ENCODE data around the gene ENOX2. TPM values are rescaled to one million over a fixed set of nuclear protein-coding genes. Genes with fewer than 3 reads are reported as not detected.

ENOX2 gene
- total RNA-seq, 1 experiment from 2014 or later = 6.0 TPM

DNA sequence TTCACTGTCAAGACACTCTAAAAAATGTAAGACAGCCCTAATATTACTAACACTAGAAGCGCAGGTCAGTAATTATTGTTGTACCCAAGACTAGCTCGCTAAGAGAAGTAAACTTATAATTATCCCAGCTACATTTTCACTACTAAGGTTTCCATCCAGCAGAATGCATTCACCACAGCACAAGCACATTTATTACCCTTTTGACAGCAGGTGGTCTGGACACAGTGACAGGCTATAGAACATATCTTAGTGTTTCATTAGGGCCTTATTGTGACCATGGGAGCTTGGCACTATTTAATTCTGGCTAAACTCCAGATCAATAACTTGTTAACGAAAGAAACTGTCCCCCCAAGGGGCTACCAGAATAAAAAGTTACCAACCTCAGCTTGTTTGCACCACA, 237.7 kb downstream of the ENOX2 start:
- no peaks in the 10 kb centered on the region for H3K9me2 ChIP-seq (replicated peaks; ENCODE audit: insufficient read depth, low read length)
- no peaks in the 10 kb centered on the region for H3K79me2 ChIP-seq (ENCODE audit: low read length)
- no peaks in the 10 kb centered on the region for H4K20me1 ChIP-seq (ENCODE audit: insufficient read depth, low read depth, low read length)
- H3K27ac ChIP-seq (ENCODE audit: low read length) = no peak overlapping the region
- H3K36me3 ChIP-seq (ENCODE audit: insufficient read depth, low read length) = no peaks in the 10 kb centered on the region
- H2AFZ ChIP-seq (ENCODE audit: low read length) = no peak overlapping the region
- H3K4me2 ChIP-seq (ENCODE audit: low read depth, low read length, poor library complexity, severe bottlenecking) = no peak overlapping the region
- no peaks in the 10 kb centered on the region for H3K4me1 ChIP-seq (ENCODE audit: low read length)
- H3K4me3 ChIP-seq (ENCODE audit: low read length) = no peak overlapping the region
- H3K27me3 ChIP-seq (ENCODE audit: low read length) = no peaks in the 10 kb centered on the region
- no peak for DNase-seq
- no peak overlapping the region for H3K9ac ChIP-seq (ENCODE audit: low read length)
- no peaks in the 10 kb centered on the region for H3K9me3 ChIP-seq (ENCODE audit: low read length)

DNA sequence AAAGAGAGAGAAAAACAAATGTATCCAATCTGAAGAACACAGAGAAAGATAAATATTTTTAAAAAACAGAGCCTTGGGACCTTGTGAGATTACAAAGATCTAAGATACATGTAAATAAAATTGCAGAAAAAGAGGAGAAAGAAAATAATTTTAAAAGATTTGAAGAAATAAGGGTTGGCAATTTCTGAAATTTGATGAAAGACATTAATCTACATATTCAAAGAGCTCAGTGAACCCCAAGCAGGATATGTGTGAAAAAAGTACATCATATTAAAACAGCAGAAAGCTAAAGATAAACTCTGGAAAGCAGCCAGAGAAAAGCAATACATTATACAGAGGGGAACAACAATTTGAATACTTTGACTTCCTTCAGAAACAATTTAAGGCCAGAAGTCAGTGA, 244.7 kb downstream of the ENOX2 start:
- no peak for DNase-seq
- Histone ChIP-seq H3K9me2 (replicated peaks; ENCODE audit: insufficient read depth, low read length) (no peaks in the 10 kb centered on the region), H3K79me2 (ENCODE audit: low read length) (no peaks in the 10 kb centered on the region), H3K27me3 (ENCODE audit: low read length) (no peaks in the 10 kb centered on the region), H2AFZ (ENCODE audit: low read length) (no peak overlapping the region), H3K4me3 (ENCODE audit: low read length) (no peak overlapping the region), H3K27ac (ENCODE audit: low read length) (no peak overlapping the region), H3K4me1 (ENCODE audit: low read length) (no peaks in the 10 kb centered on the region), H3K36me3 (ENCODE audit: insufficient read depth, low read length) (no peaks in the 10 kb centered on the region), H4K20me1 (ENCODE audit: insufficient read depth, low read depth, low read length) (no peaks in the 10 kb centered on the region), H3K4me2 (ENCODE audit: low read depth, low read length, poor library complexity, severe bottlenecking) (no peak overlapping the region), H3K9ac (ENCODE audit: low read length) (no peak overlapping the region), H3K9me3 (ENCODE audit: low read length) (no peaks in the 10 kb centered on the region)

DNA sequence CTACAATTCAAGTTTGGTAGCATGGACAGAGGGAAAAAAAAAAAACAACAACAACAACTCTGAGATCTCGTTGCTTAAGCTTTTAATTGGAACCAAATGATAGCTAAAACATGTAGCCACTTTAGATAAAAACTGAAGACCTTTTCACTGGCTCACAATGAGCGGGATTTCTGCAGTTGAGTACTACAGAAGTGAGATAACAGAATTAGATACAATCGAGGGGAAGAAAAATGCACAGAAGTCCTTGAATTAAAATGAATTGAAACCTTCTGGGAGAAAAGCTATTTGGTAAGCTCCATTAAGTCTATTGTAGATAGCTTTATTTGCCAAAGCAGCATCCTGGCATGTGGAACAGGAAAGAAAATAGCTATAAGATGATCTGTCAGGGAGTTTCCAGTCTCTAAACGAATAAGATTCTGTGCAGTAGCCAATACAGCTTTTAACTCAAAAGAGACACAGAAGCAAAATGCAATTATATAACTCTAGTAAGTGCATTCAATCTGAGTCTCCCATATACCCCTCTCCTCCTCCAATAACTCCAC, 248.5 kb downstream of the ENOX2 start:
- Histone ChIP-seq H3K27ac (ENCODE audit: low read length) (no peak overlapping the region), H2AFZ (ENCODE audit: low read length) (no peak overlapping the region), H3K9me2 (replicated peaks; ENCODE audit: insufficient read depth, low read length) (no peaks in the 10 kb centered on the region), H3K27me3 (ENCODE audit: low read length) (no peaks in the 10 kb centered on the region), H3K4me3 (ENCODE audit: low read length) (no peak overlapping the region), H3K9ac (ENCODE audit: low read length) (no peak overlapping the region), H3K4me2 (ENCODE audit: low read depth, low read length, poor library complexity, severe bottlenecking) (no peak overlapping the region), H3K36me3 (ENCODE audit: insufficient read depth, low read length) (no peaks in the 10 kb centered on the region), H3K9me3 (ENCODE audit: low read length) (no peaks in the 10 kb centered on the region), H4K20me1 (ENCODE audit: insufficient read depth, low read depth, low read length) (no peaks in the 10 kb centered on the region), H3K79me2 (ENCODE audit: low read length) (no peaks in the 10 kb centered on the region), H3K4me1 (ENCODE audit: low read length) (no peaks in the 10 kb centered on the region)
- DNase-seq = no peak

DNA sequence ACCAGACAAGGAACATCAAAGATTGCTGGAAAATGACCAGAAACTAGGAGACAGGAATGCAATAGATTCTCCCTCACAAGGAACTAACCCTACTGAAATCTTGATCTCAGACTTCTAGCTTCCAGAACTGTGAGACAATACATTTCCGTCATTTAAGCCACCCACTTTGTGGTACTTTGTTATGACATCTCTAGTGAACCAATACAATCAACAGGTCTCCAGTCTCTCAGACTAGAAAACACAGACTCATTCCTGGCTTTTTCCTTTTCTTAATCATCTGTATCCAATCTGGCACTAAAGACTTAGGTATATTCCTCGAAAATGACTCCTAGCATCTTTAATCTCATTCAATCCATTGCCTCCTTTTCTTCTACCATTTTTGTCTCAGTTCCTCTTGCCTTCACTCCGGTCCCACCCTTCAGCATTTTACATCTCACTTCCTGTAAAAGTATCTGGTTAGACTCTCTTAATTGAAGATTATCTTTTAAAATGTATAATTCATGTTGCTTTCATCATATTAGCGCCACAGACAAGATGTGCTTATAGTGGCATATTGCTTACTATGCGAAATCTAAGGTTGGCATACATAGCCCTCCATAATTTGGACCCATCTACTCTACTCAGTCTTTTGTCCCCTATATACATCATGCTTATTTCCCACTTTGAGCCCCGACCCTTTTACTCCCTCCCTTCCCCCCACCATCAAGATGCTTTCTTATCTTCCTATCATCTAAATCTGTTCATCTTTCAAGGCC, 250.0 kb downstream of the ENOX2 start:
- H3K79me2 ChIP-seq (ENCODE audit: low read length) = no peaks in the 10 kb centered on the region
- H3K9ac ChIP-seq (ENCODE audit: low read length) = no peak overlapping the region
- DNase-seq = no peak
- no peak overlapping the region for H3K4me3 ChIP-seq (ENCODE audit: low read length)
- no peak overlapping the region for H3K4me2 ChIP-seq (ENCODE audit: low read depth, low read length, poor library complexity, severe bottlenecking)
- no peaks in the 10 kb centered on the region for H4K20me1 ChIP-seq (ENCODE audit: insufficient read depth, low read depth, low read length)
- no peaks in the 10 kb centered on the region for H3K9me3 ChIP-seq (ENCODE audit: low read length)
- no peaks in the 10 kb centered on the region for H3K9me2 ChIP-seq (replicated peaks; ENCODE audit: insufficient read depth, low read length)
- no peaks in the 10 kb centered on the region for H3K36me3 ChIP-seq (ENCODE audit: insufficient read depth, low read length)
- no peaks in the 10 kb centered on the region for H3K27me3 ChIP-seq (ENCODE audit: low read length)
- no peak overlapping the region for H3K27ac ChIP-seq (ENCODE audit: low read length)
- no peaks in the 10 kb centered on the region for H3K4me1 ChIP-seq (ENCODE audit: low read length)
- H2AFZ ChIP-seq (ENCODE audit: low read length) = no peak overlapping the region

DNA sequence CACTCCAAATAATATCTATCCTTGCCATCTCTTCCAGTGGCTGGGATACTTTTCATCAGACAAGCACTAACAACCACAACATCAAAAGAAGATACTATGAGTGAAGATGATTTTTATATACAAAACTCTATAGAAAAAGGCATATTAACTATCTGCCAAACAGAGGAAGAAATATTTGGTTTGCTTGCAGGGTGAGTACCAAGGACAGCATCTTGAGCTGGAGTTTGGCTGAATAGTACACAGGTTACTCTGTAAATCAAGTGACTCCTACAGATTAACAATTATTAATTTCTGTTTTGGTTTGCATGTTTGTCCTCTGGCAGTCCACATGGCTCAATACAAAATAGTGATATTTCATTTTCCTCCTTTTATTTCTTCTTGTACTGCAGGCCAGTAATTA, 253.3 kb downstream of the ENOX2 start:
- Histone ChIP-seq H3K9me2 (replicated peaks; ENCODE audit: insufficient read depth, low read length) (no peaks in the 10 kb centered on the region), H3K27me3 (ENCODE audit: low read length) (no peaks in the 10 kb centered on the region), H3K4me3 (ENCODE audit: low read length) (no peak overlapping the region), H3K79me2 (ENCODE audit: low read length) (no peaks in the 10 kb centered on the region), H3K9me3 (ENCODE audit: low read length) (no peaks in the 10 kb centered on the region), H2AFZ (ENCODE audit: low read length) (no peak overlapping the region), H3K4me2 (ENCODE audit: low read depth, low read length, poor library complexity, severe bottlenecking) (no peak overlapping the region), H3K4me1 (ENCODE audit: low read length) (no peaks in the 10 kb centered on the region), H3K9ac (ENCODE audit: low read length) (no peak overlapping the region), H3K27ac (ENCODE audit: low read length) (no peak overlapping the region), H4K20me1 (ENCODE audit: insufficient read depth, low read depth, low read length) (no peaks in the 10 kb centered on the region), H3K36me3 (ENCODE audit: insufficient read depth, low read length) (no peaks in the 10 kb centered on the region)
- no peak for DNase-seq

DNA sequence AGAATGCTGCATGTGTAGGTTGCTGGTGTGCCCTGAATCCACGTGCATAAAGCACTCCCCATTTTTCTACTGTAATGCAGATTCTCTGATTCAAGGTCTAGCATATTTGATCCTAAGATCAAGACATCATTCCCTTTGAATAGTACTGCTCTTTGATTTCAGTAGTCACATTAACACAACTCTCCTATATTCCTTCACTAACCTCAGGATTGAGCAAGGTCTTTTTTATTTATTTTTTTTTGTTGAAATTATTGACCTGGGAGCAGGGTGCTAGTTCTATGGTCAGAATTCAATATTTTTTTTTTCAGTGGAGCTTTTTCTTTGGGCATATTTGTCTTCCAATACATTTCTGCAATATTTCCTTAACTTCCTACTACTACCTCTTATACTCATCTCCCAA, 255.5 kb downstream of the ENOX2 start:
- Histone ChIP-seq H3K36me3 (ENCODE audit: insufficient read depth, low read length) (no peaks in the 10 kb centered on the region), H2AFZ (ENCODE audit: low read length) (no peak overlapping the region), H3K79me2 (ENCODE audit: low read length) (no peaks in the 10 kb centered on the region), H3K27me3 (ENCODE audit: low read length) (no peaks in the 10 kb centered on the region), H3K9ac (ENCODE audit: low read length) (no peak overlapping the region), H3K9me2 (replicated peaks; ENCODE audit: insufficient read depth, low read length) (no peaks in the 10 kb centered on the region), H3K4me2 (ENCODE audit: low read depth, low read length, poor library complexity, severe bottlenecking) (no peak overlapping the region), H3K9me3 (ENCODE audit: low read length) (no peaks in the 10 kb centered on the region), H3K27ac (ENCODE audit: low read length) (no peak overlapping the region), H3K4me1 (ENCODE audit: low read length) (no peaks in the 10 kb centered on the region), H4K20me1 (ENCODE audit: insufficient read depth, low read depth, low read length) (no peaks in the 10 kb centered on the region), H3K4me3 (ENCODE audit: low read length) (no peak overlapping the region)
- no peak for DNase-seq

DNA sequence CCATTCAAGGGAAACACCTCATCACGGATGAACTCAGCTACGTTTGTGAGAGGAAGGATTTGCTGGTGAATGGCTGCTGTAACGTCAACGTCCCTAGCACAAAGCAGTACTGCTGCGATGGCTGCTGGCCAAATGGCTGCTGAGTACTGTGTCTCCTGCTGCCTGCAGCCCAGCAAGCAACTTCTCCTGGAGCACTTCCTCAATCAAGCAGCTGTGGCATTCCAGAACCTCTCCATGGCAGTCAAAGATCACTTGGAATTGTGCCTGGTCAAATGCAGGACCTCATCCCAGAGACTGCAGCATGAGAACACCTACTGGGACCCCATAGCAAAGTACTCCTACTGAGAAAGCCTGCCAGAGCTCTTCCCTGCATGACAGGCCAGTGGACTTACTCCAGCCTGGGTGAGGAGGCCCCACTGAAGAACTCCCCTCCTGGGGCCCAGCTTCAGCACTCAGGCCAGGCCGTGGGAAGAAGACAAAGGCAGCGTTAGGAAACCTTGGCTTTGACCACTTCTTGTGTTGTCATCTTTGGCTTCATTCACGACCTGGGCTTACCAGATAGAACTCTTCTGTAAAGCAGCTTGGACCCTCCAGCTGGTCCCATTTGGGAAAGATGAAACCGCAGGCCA, 256.9 kb downstream of the ENOX2 start:
- no peaks in the 10 kb centered on the region for H4K20me1 ChIP-seq (ENCODE audit: insufficient read depth, low read depth, low read length)
- no peaks in the 10 kb centered on the region for H3K27me3 ChIP-seq (ENCODE audit: low read length)
- H3K9ac ChIP-seq (ENCODE audit: low read length) = no peak overlapping the region
- H3K9me2 ChIP-seq (replicated peaks; ENCODE audit: insufficient read depth, low read length) = no peaks in the 10 kb centered on the region
- H3K4me3 ChIP-seq (ENCODE audit: low read length) = no peak overlapping the region
- H2AFZ ChIP-seq (ENCODE audit: low read length) = no peak overlapping the region
- no peak overlapping the region for H3K4me2 ChIP-seq (ENCODE audit: low read depth, low read length, poor library complexity, severe bottlenecking)
- H3K27ac ChIP-seq (ENCODE audit: low read length) = no peak overlapping the region
- no peaks in the 10 kb centered on the region for H3K9me3 ChIP-seq (ENCODE audit: low read length)
- DNase-seq = no peak
- no peaks in the 10 kb centered on the region for H3K4me1 ChIP-seq (ENCODE audit: low read length)
- H3K36me3 ChIP-seq (ENCODE audit: insufficient read depth, low read length) = no peaks in the 10 kb centered on the region
- no peaks in the 10 kb centered on the region for H3K79me2 ChIP-seq (ENCODE audit: low read length)

DNA sequence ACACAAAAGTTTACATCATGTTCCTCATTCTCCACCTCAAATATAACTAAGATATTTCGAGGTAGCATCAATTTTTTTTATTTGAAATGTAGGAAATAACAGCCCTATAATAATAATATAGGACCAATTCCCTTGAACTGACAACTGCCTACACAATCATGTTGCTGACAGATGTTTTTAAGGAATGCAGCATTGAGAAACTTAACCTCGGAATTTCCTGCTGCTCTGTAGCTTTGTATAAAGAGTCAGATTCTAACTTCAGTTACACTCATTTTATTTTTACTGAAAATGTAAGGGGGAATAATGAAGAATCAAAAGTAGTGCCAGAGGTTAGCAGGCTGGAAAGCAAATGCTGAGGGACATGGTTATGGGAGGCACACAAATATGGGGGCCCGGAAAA, 265.4 kb downstream of the ENOX2 start:
- H3K9ac ChIP-seq (ENCODE audit: low read length) = no peak overlapping the region
- H3K4me2 ChIP-seq (ENCODE audit: low read depth, low read length, poor library complexity, severe bottlenecking) = no peak overlapping the region
- no peaks in the 10 kb centered on the region for H3K27me3 ChIP-seq (ENCODE audit: low read length)
- no peak overlapping the region for H3K4me3 ChIP-seq (ENCODE audit: low read length)
- H2AFZ ChIP-seq (ENCODE audit: low read length) = no peak overlapping the region
- H4K20me1 ChIP-seq (ENCODE audit: insufficient read depth, low read depth, low read length) = no peaks in the 10 kb centered on the region
- H3K79me2 ChIP-seq (ENCODE audit: low read length) = no peaks in the 10 kb centered on the region
- DNase-seq = no peak
- H3K9me3 ChIP-seq (ENCODE audit: low read length) = no peaks in the 10 kb centered on the region
- H3K36me3 ChIP-seq (ENCODE audit: insufficient read depth, low read length) = no peaks in the 10 kb centered on the region
- H3K9me2 ChIP-seq (replicated peaks; ENCODE audit: insufficient read depth, low read length) = no peaks in the 10 kb centered on the region; the same call in 1 of the 2 replicates
- H3K4me1 ChIP-seq (ENCODE audit: low read length) = no peaks in the 10 kb centered on the region
- H3K27ac ChIP-seq (ENCODE audit: low read length) = no peak overlapping the region

All from Karpas-422 (cell line).